H1 (cell line): ENCODE results near the gene DDX51. TPM values are rescaled to one million over a fixed set of nuclear protein-coding genes. Genes with fewer than 3 reads are reported as not detected.

Experiments used
- CTCF ChIA-PET: fragments of 300-600 bp; sonication (Branson Sonifier 250); formaldehyde crosslinking; loops from one replicate; lab custom pipeline; 2021; ENCODE audit not compliant: partially characterized antibody; lab: Charles Lee
- POLR2A ChIA-PET: fragments of 300-600 bp; sonication (Branson Sonifier 250); formaldehyde crosslinking; loops from one replicate; lab custom pipeline; 2021; ENCODE audit warnings: inconsistent platforms; ENCODE audit not compliant: partially characterized antibody; lab: Charles Lee
- DNase-seq, 2 experiments: peaks; one replicate each; pipeline versions ENCODE4 v3.0.0 to v3.0.0-alpha.2; 2010 to 2022; ENCODE audit warnings: low spot score in 2 of 2, low read depth in 1 of 2, mixed read lengths in 1 of 2
- FAIRE-seq: peaks from 2 replicates; lab custom pipeline; 2011; peaks lifted over from hg19 to GRCh38; lab: Jason Lieb, UNC
- H2AFZ ChIP-seq: 2 replicates; pipeline ENCODE4 v1.8.1; 2012; ENCODE audit warnings: low read length, inconsistent platforms
- H2AK5ac ChIP-seq: 2 replicates; pipeline ENCODE4 v1.6.1; 2013; ENCODE audit warnings: low read depth, low read length
- H2BK120ac ChIP-seq: replicated peaks from 2 replicates; pipeline ENCODE3; 2013; ENCODE audit warnings: low read depth, low read length, inconsistent platforms
- H2BK12ac ChIP-seq: 2 replicates; pipeline ENCODE4 v1.6.1; 2013; ENCODE audit warnings: low read depth, low read length
- H2BK15ac ChIP-seq: 2 replicates; pipeline ENCODE4 v1.6.1; 2013; ENCODE audit warnings: low read length
- H2BK20ac ChIP-seq: 2 replicates; pipeline ENCODE4 v1.6.1; 2013; ENCODE audit warnings: low read length
- H2BK5ac ChIP-seq: 2 replicates; pipeline ENCODE4 v1.6.1; 2013; ENCODE audit warnings: low read depth, low read length
- H3K14ac ChIP-seq: 2 replicates; pipeline ENCODE4 v1.6.1; 2013; ENCODE audit warnings: inconsistent platforms; ENCODE audit not compliant: insufficient read length
- H3K18ac ChIP-seq: 2 replicates; pipeline ENCODE4 v1.6.1; 2013; ENCODE audit warnings: low read length; ENCODE audit errors: extremely low read depth
- H3K23ac ChIP-seq: 2 replicates; pipeline ENCODE4 v1.6.1; 2013; ENCODE audit warnings: inconsistent platforms; ENCODE audit not compliant: insufficient read length
- H3K23me2 ChIP-seq: 2 replicates; pipeline ENCODE4 v1.6.1; 2013; ENCODE audit warnings: low read depth, low read length
- H3K27ac ChIP-seq: 2 replicates; pipeline ENCODE4 v1.6.1; 2011; ENCODE audit warnings: low read depth, low read length, inconsistent platforms
- H3K27me3 ChIP-seq, 4 experiments: replicated peaks in 1 of 4; 1 replicate in 1 of 4; 2 replicates in 3 of 4; pipeline versions ENCODE4 v1.6.1 to v1.8.1; 2011 to 2013; ENCODE audit warnings: low read length in 3 of 4, mild to moderate bottlenecking in 3 of 4, inconsistent platforms in 2 of 4, mixed read lengths in 2 of 4, moderate library complexity in 1 of 4; ENCODE audit not compliant: control insufficient read depth in 3 of 4, insufficient read depth in 3 of 4; ENCODE audit errors: extremely low read depth in 1 of 4
- H3K36me3 ChIP-seq, 4 experiments: 2 replicates each; pipeline versions ENCODE4 v1.6.1 to v1.8.1; 2011 to 2013; ENCODE audit warnings: mild to moderate bottlenecking in 4 of 4, low read length in 3 of 4, moderate library complexity in 2 of 4, control low read depth in 1 of 4, inconsistent platforms in 1 of 4; ENCODE audit not compliant: insufficient read depth in 4 of 4, control insufficient read depth in 2 of 4
- H3K4ac ChIP-seq: replicated peaks from 2 replicates; pipeline ENCODE3; 2013; ENCODE audit warnings: low read length, low read depth, mixed read lengths, inconsistent platforms; ENCODE audit not compliant: insufficient read length
- H3K4me1 ChIP-seq, 4 experiments: replicated peaks in 1 of 4; 1 replicate in 1 of 4; 2 replicates in 3 of 4; pipeline versions ENCODE4 v1.6.1 to v1.8.1; 2011 to 2013; ENCODE audit warnings: low read length in 3 of 4, inconsistent platforms in 2 of 4, mixed read lengths in 1 of 4; ENCODE audit not compliant: insufficient read depth in 4 of 4, control insufficient read depth in 3 of 4
- H3K4me2 ChIP-seq, 2 experiments: 2 replicates each; pipeline versions ENCODE4 v1.6.1 to v1.8.1; 2011 to 2013; ENCODE audit warnings: low read depth in 2 of 2, low read length in 2 of 2, control low read depth in 1 of 2, inconsistent platforms in 1 of 2, mild to moderate bottlenecking in 1 of 2; ENCODE audit not compliant: insufficient read depth in 1 of 2
- H3K4me3 ChIP-seq, 4 experiments: fragments of 200-600, 300-600 bp in 1 of 4; sonication (generic), shearing (Covaris generic), sonication (Bioruptor Twin) in 1 of 4; 2 replicates each; pipeline versions ENCODE4 v1.5.1 to v1.8.1; 2011 to 2016; ENCODE audit warnings: low read length in 4 of 4, low read depth in 3 of 4, control low read depth in 2 of 4, inconsistent platforms in 2 of 4, mild to moderate bottlenecking in 2 of 4, mixed read lengths in 1 of 4, moderate library complexity in 1 of 4; ENCODE audit not compliant: insufficient read depth in 2 of 4; ENCODE audit errors: extremely low read depth in 1 of 4
- H3K56ac ChIP-seq: replicated peaks from 2 replicates; pipeline ENCODE3; 2013; ENCODE audit warnings: low read depth, mild to moderate bottlenecking, mixed read lengths, low read length, inconsistent platforms; ENCODE audit not compliant: insufficient read length
- H3K79me1 ChIP-seq: 2 replicates; pipeline ENCODE4 v1.6.1; 2013; ENCODE audit warnings: low read depth, low read length, control low read depth
- H3K79me2 ChIP-seq, 2 experiments: 2 replicates each; pipeline versions ENCODE4 v1.6.1 to v1.8.1; 2012 to 2013; ENCODE audit warnings: low read length in 2 of 2, mild to moderate bottlenecking in 2 of 2, inconsistent platforms in 1 of 2; ENCODE audit not compliant: insufficient read depth in 2 of 2, control insufficient read depth in 1 of 2
- H3K9ac ChIP-seq, 4 experiments: replicated peaks in 1 of 4; 1 replicate in 1 of 4; 2 replicates in 3 of 4; pipeline versions ENCODE4 v1.6.1 to v1.8.1; 2011 to 2013; ENCODE audit warnings: low read depth in 3 of 4, low read length in 3 of 4, control low read depth in 2 of 4, mild to moderate bottlenecking in 2 of 4, moderate library complexity in 2 of 4, inconsistent platforms in 1 of 4; ENCODE audit errors: extremely low read depth in 1 of 4
- H3K9me3 ChIP-seq, 2 experiments: 2 replicates each; pipeline versions ENCODE4 v1.6.1 to v1.8.1; 2012 to 2013; ENCODE audit warnings: mild to moderate bottlenecking in 2 of 2, moderate library complexity in 2 of 2, control low read depth in 1 of 2, inconsistent platforms in 1 of 2, low read depth in 1 of 2, low read length in 1 of 2, mixed read lengths in 1 of 2; ENCODE audit not compliant: insufficient read depth in 2 of 2
- H4K20me1 ChIP-seq, 2 experiments: replicated peaks in 1 of 2; 2 replicates each; pipeline versions ENCODE3 to v1.8.1; 2011 to 2013; ENCODE audit warnings: inconsistent platforms in 2 of 2, low read length in 2 of 2, mild to moderate bottlenecking in 1 of 2; ENCODE audit not compliant: insufficient read depth in 2 of 2, control insufficient read depth in 1 of 2
- H4K5ac ChIP-seq: 2 replicates; pipeline ENCODE4 v1.6.1; 2013; ENCODE audit warnings: low read length, low read depth, mixed read lengths, inconsistent platforms; ENCODE audit not compliant: insufficient read length
- H4K8ac ChIP-seq: 2 replicates; pipeline ENCODE4 v1.8.0; 2013; ENCODE audit warnings: mild to moderate bottlenecking, moderate library complexity, low read length, inconsistent platforms; ENCODE audit not compliant: insufficient read depth; ENCODE audit errors: extremely low read depth
- H4K91ac ChIP-seq: replicated peaks from 2 replicates; pipeline ENCODE3; 2013; ENCODE audit warnings: low read length, mixed read lengths, inconsistent platforms; ENCODE audit not compliant: insufficient read length
- CTBP2 ChIP-seq: IDR thresholded peaks from 2 replicates; pipeline ENCODE4 v1.7.0; 2011; ENCODE audit warnings: borderline replicate concordance, mild to moderate bottlenecking, moderate library complexity, mixed read lengths, low read length; ENCODE audit not compliant: insufficient read depth, insufficient read length
- NANOG ChIP-seq: IDR thresholded peaks from 2 replicates; pipeline ENCODE4 v1.6.1; 2011; ENCODE audit warnings: low read length, low read depth, mild to moderate bottlenecking, inconsistent platforms; ENCODE audit not compliant: insufficient read depth, poor library complexity, severe bottlenecking
- POU5F1 ChIP-seq: IDR thresholded peaks from 2 replicates; pipeline ENCODE4 v1.6.1; 2011; ENCODE audit warnings: low read depth, mild to moderate bottlenecking, low read length, moderate library complexity
- WGBS, 2 experiments: shearing (Covaris generic) in 1 of 2; methylation state at CpG; one replicate each; pipeline versions ENCODE4 v1.1.6 to v1.1.7; 2013 to 2015; ENCODE audit warnings: low lambda C conversion rate in 2 of 2, mixed read lengths in 2 of 2, inconsistent platforms in 1 of 2, low coverage in 1 of 2, missing lambda C conversion rate in 1 of 2; ENCODE audit not compliant: insufficient replicate concordance in 2 of 2, insufficient coverage in 1 of 2, insufficient read length in 1 of 2; ENCODE audit errors: extremely low coverage in 1 of 2, missing lambda C conversion rate in 1 of 2; 5-methylcytosine and 5-hydroxymethylcytosine counted together
- polyA plus RNA-seq, 7 experiments: library from polyadenylated mRNA; depleted of rRNA in 3 of 7; stranded (reverse) in 5 of 7; unstranded in 2 of 7; fragments of >200 nt in 5 of 7; fragments of 200-250 nt in 2 of 7; gene quantifications; 1 replicate in 5 of 7; 2 replicates in 1 of 7; 4 replicates in 1 of 7; pipeline versions ENCODE4 v1.2.1 to v1.2.3, GENCODE V29; 2011 to 2013; ENCODE audit warnings: missing spikeins in 2 of 7, mixed read lengths in 2 of 7
- total RNA-seq: library from RNA; stranded (reverse); fragmentation: NEBNext Ultra II Directional; extraction: Animal tissue kit (Norgen Biotek cat#: 25700); gene quantifications from 2 replicates; pipeline ENCODE4 v1.2.1, GENCODE V29; 2021

DDX51 gene
- total and polyA plus RNA-seq, 2 of the 8 experiments (the other 6 are each of a cell fraction or from before 2014, with no cell fraction given), result 11.2 to 24.4 TPM

GRCh38 chr12:132171293-132171967 is 27.3 kb upstream of the DDX51 start:
- TF ChIP-seq CTBP2 (no peak), POU5F1 (no peak), NANOG (no peak)
- CTCF ChIA-PET, result interaction anchor here (0.8 to 1.4 kb wide), 3 partner anchors 23 to 243 kb away, joined by 3 to 5 read pairs (median 4); no protein-coding TSS in a partner anchor
- DNase-seq, result no peak

More at GRCh38 chr12:132171293-132171967, 27.3 kb upstream of the DDX51 start:
- H2BK120ac ChIP-seq, result no peak overlapping the region
- no peaks in the 10 kb centered on the region for H3K9me3 ChIP-seq
- no peak overlapping the region for H3K4me2 ChIP-seq
- H3K4me1 ChIP-seq, result no peaks in the 10 kb centered on the region
- H3K23ac ChIP-seq, result no peak overlapping the region
- no peak overlapping the region for H3K4ac ChIP-seq
- no peak overlapping the region for H4K91ac ChIP-seq
- peaks cover 0 to 6% of the 10 kb centered on the region in 2 experiments for H4K20me1 ChIP-seq
- H3K9ac ChIP-seq, result no peak overlapping the region
- no peak overlapping the region for H3K18ac ChIP-seq
- H3K79me1 ChIP-seq, result no peaks in the 10 kb centered on the region
- no peak overlapping the region for H3K14ac ChIP-seq
- H3K56ac ChIP-seq, result peak overlapping the region; percentile 1
- peaks cover 7% of the 10 kb centered on the region; the same call in 1 of the 2 replicates for H3K23me2 ChIP-seq
- no peak overlapping the region for H2BK5ac ChIP-seq
- H2BK12ac ChIP-seq, result no peak overlapping the region
- H3K27me3 ChIP-seq, result peaks cover 0 to 18% (median 14%) of the 10 kb centered on the region in 4 experiments; a peak in 5 of 7 replicates
- no peak overlapping the region; the same call in none of the 2 replicates for H4K8ac ChIP-seq
- FAIRE-seq, result no peak
- H3K4me3 ChIP-seq, result no peak overlapping the region
- no peaks in the 10 kb centered on the region for H3K36me3 ChIP-seq
- H2BK15ac ChIP-seq, result no peak overlapping the region
- WGBS, 2 experiments, result 88% methylated on average over 16 of the region's 24 CpGs; no CpG with 5 or more reads in 1 of the 2 experiments
- no peak overlapping the region for H3K27ac ChIP-seq
- H3K79me2 ChIP-seq, result no peaks in the 10 kb centered on the region
- H2BK20ac ChIP-seq, result no peak overlapping the region
- H2AK5ac ChIP-seq, result no peak overlapping the region
- no peak overlapping the region for H2AFZ ChIP-seq
- POLR2A ChIA-PET, result no interaction called here
- H4K5ac ChIP-seq, result no peak overlapping the region
